A549 (cell line): Measurements from ENCODE around the gene HMCES.

Experiments
- CTCF ChIP-seq: fragments of >200 bp; sonication (Bioruptor Twin); formaldehyde crosslinking; IDR thresholded peaks from 3 replicates; pipeline ENCODE4 v1.5.1; 2016
- EP300 ChIP-seq, 2 experiments: fragments of >200 bp; sonication (Bioruptor Twin); formaldehyde crosslinking; IDR thresholded peaks; 2 replicates in 1 of 2; 3 replicates in 1 of 2; pipeline ENCODE4 v1.6.1; 2016 to 2017
- HOXA7 ChIP-seq: fragments of 250-450 bp; sonication (Bioruptor Pico); IDR thresholded peaks from 2 replicates; pipeline ENCODE4 v1.5.0; 2020; ENCODE audit warnings: mild to moderate bottlenecking, moderate library complexity
- JUNB ChIP-seq: fragments of >200 bp; sonication (Bioruptor Twin); formaldehyde crosslinking; IDR thresholded peaks from 2 replicates; pipeline ENCODE4 v1.6.1; 2016
- MAX ChIP-seq: IDR thresholded peaks from 2 replicates; pipeline ENCODE4 v1.6.1; 2012
- NPAS2 ChIP-seq: fragments of 250-450 bp; sonication (Bioruptor Pico); IDR thresholded peaks from 2 replicates; pipeline ENCODE4 v1.8.0; 2022; ENCODE audit warnings: mild to moderate bottlenecking, moderate library complexity, borderline replicate concordance
- PBX3 ChIP-seq: IDR thresholded peaks from 2 replicates; pipeline ENCODE4 v1.6.1; 2012
- POLR2A ChIP-seq: IDR thresholded peaks from 2 replicates; pipeline ENCODE4 v1.6.1; 2012; ENCODE audit warnings: mild to moderate bottlenecking, low read length
- REST ChIP-seq: fragments of 200-600 bp; sonication (generic); IDR thresholded peaks from 2 replicates; pipeline ENCODE4 v1.6.1; 2016; ENCODE audit warnings: antibody characterized with exemption, mild to moderate bottlenecking, moderate library complexity
- USF2 ChIP-seq: fragments of 450-650 bp; IDR thresholded peaks from 2 replicates; pipeline ENCODE4 v1.6.1; 2014; ENCODE audit warnings: antibody characterized with exemption

- TF ChIP-seq USF2 (no peak), POLR2A (no peak), CTCF (no peak), REST (no peak), JUNB (no peak), PBX3 (no peak), HOXA7 (CRISPR knock-in tag) (no peak), EP300 (IDR thresholded peaks at IDR 0.05) (no peak), MAX (no peak), NPAS2 (CRISPR knock-in tag) (no peak)
Measured at GRCh38 chr3:129304962-129305222, 26.2 kb downstream of the HMCES start.
